Measurements from ENCODE around the gene TBX3. TPM values are rescaled to one million over a fixed set of nuclear protein-coding genes. Genes with fewer than 3 reads are reported as not detected.

TBX3 gene
- total RNA-seq, 4 donors from 2014 or later = 11.1 to 13.5 (median 12.3) TPM

GRCh38 chr12:114704096-114704495, 20.1 kb upstream of the TBX3 start:
- no peaks in the 10 kb centered on the region for H3K9me3 ChIP-seq
- 34 to 81% methylated on average over 3 of the region's 3 CpGs for WGBS, 2 donors
- no peak for TF ChIP-seq EP300 (IDR thresholded peaks at IDR 0.05)
- TF ChIP-seq CTCF (IDR thresholded peaks at IDR 0.05) = no peak
- TF ChIP-seq POLR2A (IDR thresholded peaks at IDR 0.05) = no peak
- DNase-seq (ENCODE audit: low spot score in 2 of 2) = no peak
- H3K4me1 ChIP-seq = peaks cover 0 to 18% (median 0%) of the 10 kb centered on the region in 4 donors
- peaks cover 0 to 63% of the 10 kb centered on the region in 2 donors for H3K27me3 ChIP-seq
- H3K4me3 ChIP-seq = no peak overlapping the region
- H3K27ac ChIP-seq = no peak overlapping the region
- no peaks in the 10 kb centered on the region for H3K36me3 ChIP-seq

- Histone ChIP-seq H3K9me3 (no peaks in the 10 kb centered on the region), H3K27me3 (peaks cover 0 to 69% of the 10 kb centered on the region in 2 donors), H3K4me1 (peaks cover 0 to 28% (median 0%) of the 10 kb centered on the region in 4 donors), H3K36me3 (no peaks in the 10 kb centered on the region), H3K4me3 (no peak overlapping the region), H3K27ac (no peak overlapping the region)
- 13 to 19% methylated on average over 6 of the region's 6 CpGs for WGBS, 2 donors
- TF ChIP-seq EP300 (IDR thresholded peaks at IDR 0.05) (no peak), CTCF (IDR thresholded peaks at IDR 0.05) (no peak), POLR2A (IDR thresholded peaks at IDR 0.05) (no peak)
- DNase-seq (ENCODE audit: low spot score in 2 of 2) = no peak
These were observed 19.1 kb upstream of the TBX3 start for GRCh38 chr12:114703060-114703493.

GRCh38 chr12:114702462-114702861, 18.5 kb upstream of the TBX3 start:
- Histone ChIP-seq H3K4me1 (peaks cover 0 to 34% (median 0%) of the 10 kb centered on the region in 4 donors), H3K36me3 (no peaks in the 10 kb centered on the region), H3K4me3 (no peak overlapping the region), H3K27ac (no peak overlapping the region), H3K9me3 (no peaks in the 10 kb centered on the region), H3K27me3 (peaks cover 0 to 72% of the 10 kb centered on the region in 2 donors)
- no peak for TF ChIP-seq EP300 (IDR thresholded peaks at IDR 0.05)
- no peak for TF ChIP-seq POLR2A (IDR thresholded peaks at IDR 0.05)
- TF ChIP-seq CTCF (IDR thresholded peaks at IDR 0.05) = no peak
- no peak for DNase-seq (ENCODE audit: low spot score in 2 of 2)
- 20 to 22% methylated on average over 10 of the region's 10 CpGs for WGBS, 2 donors

GRCh38 chr12:114701553-114701952, 17.6 kb upstream of the TBX3 start:
- peaks cover 0 to 81% of the 10 kb centered on the region in 2 donors for H3K27me3 ChIP-seq
- 46 to 58% methylated on average over 1 of the region's 1 CpG for WGBS, 2 donors
- peaks cover 0 to 39% (median 0%) of the 10 kb centered on the region in 4 donors for H3K4me1 ChIP-seq
- H3K36me3 ChIP-seq = no peaks in the 10 kb centered on the region
- no peak for TF ChIP-seq POLR2A (IDR thresholded peaks at IDR 0.05)
- no peak for TF ChIP-seq CTCF (IDR thresholded peaks at IDR 0.05)
- TF ChIP-seq EP300 (IDR thresholded peaks at IDR 0.05) = no peak
- H3K9me3 ChIP-seq = no peaks in the 10 kb centered on the region
- no peak overlapping the region for H3K27ac ChIP-seq
- no peak for DNase-seq (ENCODE audit: low spot score in 2 of 2)
- no peak overlapping the region for H3K4me3 ChIP-seq

- Histone ChIP-seq H3K27me3 (peaks cover 0 to 86% of the 10 kb centered on the region in 2 donors), H3K4me1 (peaks cover 0 to 39% (median 0%) of the 10 kb centered on the region in 4 donors), H3K4me3 (no peak overlapping the region), H3K9me3 (no peaks in the 10 kb centered on the region), H3K36me3 (no peaks in the 10 kb centered on the region), H3K27ac (no peak overlapping the region)
- WGBS, 2 donors = 44 to 49% methylated on average over 3 of the region's 3 CpGs
- TF ChIP-seq POLR2A (IDR thresholded peaks at IDR 0.05) = no peak
- no peak for TF ChIP-seq CTCF (IDR thresholded peaks at IDR 0.05)
- TF ChIP-seq EP300 (IDR thresholded peaks at IDR 0.05) = no peak
- DNase-seq (ENCODE audit: low spot score in 2 of 2) = no peak
These were observed 17.1 kb upstream of the TBX3 start for GRCh38 chr12:114701104-114701414.
